GM13976 (cell line): ENCODE data around the gene SLC5A8.

Experiments
- DNase-seq: peaks from one replicate; pipeline ENCODE4 v3.0.0; 2012; ENCODE audit warnings: low spot score
- in situ Hi-C: fragments of 300-500 bp; cut with MboI; formaldehyde crosslinking; loops from one replicate; pipeline ENCODE4 v1.12.0; 2022; ENCODE audit warnings: low sequenced_read_pairs, mixed read lengths, inconsistent platforms; ENCODE audit not compliant: unreplicated experiment
- TF ChIP-seq, protein P1 (sequence below): IDR thresholded peaks from 2 replicates; pipeline ENCODE4 v1.5.1; 2012; ENCODE audit warnings: borderline replicate concordance, mild to moderate bottlenecking; ENCODE audit not compliant: insufficient read depth; ENCODE audit errors: extremely low read depth, missing control alignments, control extremely low read depth

Gene SLC5A8

DNA sequence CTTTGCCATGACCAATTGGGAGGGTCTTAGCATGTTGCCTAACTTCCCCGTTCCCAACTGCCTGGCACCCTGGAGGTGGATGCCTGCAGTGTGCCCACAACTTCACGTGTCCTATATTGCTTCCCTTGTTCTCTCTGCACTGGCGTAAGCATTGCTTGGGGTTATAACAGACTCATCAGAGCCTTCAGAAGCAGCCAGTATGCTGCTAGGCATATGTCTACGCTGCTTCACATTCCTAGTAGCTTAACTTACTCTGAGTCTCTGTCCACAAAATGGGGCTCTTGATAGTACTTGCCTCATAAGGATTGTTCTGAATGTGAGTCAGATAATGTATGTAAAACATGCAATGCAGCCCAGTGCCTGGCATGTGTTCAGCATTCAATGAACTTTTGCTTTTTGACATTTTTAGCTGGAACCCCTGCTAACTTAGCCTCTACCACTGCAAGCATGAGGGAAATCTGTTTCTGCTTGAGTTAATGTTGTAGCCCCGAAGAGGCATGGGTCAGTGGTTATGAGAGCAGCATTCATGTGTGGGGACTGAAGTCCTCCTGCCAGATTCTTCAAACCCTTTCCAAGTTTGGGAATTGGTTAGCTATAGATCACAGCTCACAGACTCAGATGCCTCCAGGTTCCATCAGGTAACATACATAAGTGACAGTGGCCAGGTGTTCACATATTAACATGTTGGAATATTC, 2.8 kb downstream of the SLC5A8 start:
- TF ChIP-seq, protein P1, sequence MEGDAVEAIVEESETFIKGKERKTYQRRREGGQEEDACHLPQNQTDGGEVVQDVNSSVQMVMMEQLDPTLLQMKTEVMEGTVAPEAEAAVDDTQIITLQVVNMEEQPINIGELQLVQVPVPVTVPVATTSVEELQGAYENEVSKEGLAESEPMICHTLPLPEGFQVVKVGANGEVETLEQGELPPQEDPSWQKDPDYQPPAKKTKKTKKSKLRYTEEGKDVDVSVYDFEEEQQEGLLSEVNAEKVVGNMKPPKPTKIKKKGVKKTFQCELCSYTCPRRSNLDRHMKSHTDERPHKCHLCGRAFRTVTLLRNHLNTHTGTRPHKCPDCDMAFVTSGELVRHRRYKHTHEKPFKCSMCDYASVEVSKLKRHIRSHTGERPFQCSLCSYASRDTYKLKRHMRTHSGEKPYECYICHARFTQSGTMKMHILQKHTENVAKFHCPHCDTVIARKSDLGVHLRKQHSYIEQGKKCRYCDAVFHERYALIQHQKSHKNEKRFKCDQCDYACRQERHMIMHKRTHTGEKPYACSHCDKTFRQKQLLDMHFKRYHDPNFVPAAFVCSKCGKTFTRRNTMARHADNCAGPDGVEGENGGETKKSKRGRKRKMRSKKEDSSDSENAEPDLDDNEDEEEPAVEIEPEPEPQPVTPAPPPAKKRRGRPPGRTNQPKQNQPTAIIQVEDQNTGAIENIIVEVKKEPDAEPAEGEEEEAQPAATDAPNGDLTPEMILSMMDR = no peak
- in situ Hi-C loops = no loop called here
- DNase-seq = no peak

DNA sequence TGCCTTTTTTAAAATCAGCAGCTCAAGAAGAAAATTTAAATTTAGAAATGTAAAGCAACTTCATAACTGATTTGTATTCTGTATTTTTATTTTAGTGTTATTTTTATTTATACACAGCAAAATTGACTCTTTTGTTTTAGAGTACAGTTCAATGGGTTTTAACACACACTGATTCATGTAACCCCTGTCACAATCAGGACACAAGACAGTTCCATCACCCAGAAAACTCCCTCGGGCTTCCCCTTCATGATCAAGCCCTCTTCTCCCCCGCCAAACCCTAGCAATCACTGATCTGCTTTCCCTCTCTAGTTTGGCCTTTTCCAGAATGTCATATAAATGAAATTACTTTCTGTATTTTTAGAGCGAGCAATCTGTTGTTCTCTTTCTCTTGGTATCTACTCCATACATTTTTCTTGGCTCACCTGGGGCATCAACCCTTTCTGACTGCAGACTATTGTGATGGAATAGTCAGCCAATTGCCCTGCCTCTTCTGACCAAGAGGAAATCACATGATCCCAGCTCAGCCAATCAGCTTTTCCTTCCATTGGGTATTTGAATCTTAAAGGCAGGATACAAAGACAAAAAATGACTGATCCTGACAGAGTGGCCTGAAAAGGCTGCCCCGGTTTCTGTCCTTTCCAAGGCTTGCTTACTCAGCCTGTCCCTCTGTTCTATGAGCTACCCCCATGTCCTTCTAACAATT, 5.3 kb downstream of the SLC5A8 start:
- DNase-seq = no peak
- in situ Hi-C loops = no loop called here
- TF ChIP-seq, protein P1 = no peak

DNA sequence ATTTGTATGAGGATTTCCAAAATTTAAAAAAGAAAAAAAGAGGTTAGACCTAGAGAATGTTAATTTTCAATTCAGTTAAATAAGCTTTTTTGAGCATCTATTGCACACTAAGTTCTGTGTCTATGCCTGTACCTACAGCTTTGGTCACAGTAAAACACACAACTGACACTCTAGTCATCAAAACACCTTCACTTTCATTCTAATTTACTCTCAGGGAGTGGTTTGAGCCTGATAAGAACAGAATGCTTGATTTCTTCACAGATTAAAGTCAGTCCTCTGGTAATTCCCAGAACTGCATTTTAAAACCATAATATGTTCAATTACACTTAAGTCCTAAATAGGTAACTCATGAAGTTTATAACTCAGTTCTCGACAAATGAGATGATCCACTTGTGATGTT, 9.2 kb downstream of the SLC5A8 start:
- TF ChIP-seq, protein P1 = no peak
- in situ Hi-C loops = no loop called here

DNA sequence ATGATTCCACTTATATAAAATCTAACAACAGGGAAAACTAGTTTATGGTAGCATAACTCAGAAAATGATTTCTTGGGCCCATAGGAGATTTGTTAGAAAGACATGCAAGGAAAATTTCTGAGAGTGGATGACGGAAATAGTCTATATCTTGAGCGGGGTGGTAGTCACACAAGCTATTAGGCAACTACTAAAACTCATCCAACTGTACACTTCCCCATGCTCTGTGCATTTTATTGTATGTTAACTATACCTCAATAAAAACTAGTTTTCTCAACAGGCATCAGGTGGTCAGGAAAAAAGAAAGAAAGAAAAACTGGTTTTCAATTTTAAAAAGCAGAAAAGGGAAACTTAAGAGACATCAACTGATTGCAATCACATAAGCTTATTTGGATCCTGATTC, 9.9 kb downstream of the SLC5A8 start:
- no peak for DNase-seq
- TF ChIP-seq, protein P1 = no peak
- in situ Hi-C loops = no loop called here

More for the DNA sequence above, 9.2 kb downstream of the SLC5A8 start:
- no peak for DNase-seq

DNA sequence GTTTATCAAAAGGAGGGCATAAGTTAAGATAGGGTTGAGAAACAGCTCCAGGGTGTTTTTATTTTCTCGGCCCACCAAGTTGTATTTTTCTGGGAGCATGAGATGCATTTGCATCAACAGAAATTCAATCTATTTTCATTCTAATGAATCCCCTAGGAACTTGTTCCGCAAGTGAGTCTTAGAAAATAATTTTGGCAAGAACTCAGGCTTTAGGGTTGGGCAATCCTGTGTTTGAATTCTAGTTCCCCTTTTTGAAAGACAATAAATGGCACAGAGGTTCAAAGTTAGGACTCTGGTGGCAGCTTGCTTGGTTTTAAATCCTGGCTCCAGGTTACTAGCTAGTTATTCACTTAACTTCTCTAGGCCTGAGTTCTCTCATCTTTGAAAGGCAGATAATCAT, 23.7 kb downstream of the SLC5A8 start:
- no peak for DNase-seq
- TF ChIP-seq, protein P1 = no peak
- in situ Hi-C loops = no loop called here

DNA sequence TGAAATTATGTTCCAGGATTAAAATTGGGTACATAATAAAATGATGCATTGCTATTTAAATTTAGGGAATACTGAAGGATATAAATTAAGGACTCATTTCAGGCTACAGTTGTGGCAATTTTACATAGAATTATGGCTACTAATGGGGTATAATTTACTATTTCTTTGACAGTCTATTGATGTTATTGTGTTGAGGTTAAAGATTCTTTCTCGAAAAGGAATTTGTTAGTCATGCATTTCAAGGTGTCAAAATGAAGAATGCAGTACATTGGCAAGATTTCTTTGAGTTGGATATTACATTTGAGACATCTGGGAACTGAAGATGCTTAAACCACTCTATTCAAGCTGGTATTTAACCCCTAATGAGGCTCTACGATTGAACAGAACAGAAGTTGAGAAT, 28.3 kb downstream of the SLC5A8 start:
- TF ChIP-seq, protein P1 = no peak
- no peak for DNase-seq
- in situ Hi-C loops = no loop called here
